IMR-90 (cell line): Measurements from ENCODE around the gene MEF2A. TPM values are rescaled to one million over a fixed set of nuclear protein-coding genes. Genes with fewer than 3 reads are reported as not detected.

Experiments
- ATAC-seq: fragments of 200-7000 bp; cut with Tn5 transposase; 2 replicates; pipeline ENCODE4 v1.9.1; 2020; ENCODE audit warnings: low read depth, mild to moderate bottlenecking, moderate library complexity
- BruUV-seq: library from RNA; stranded (reverse); fragments of 400-500 nt; replicated peaks from 2 replicates; lab custom pipeline; 2021; lab: Mats Ljungman, UMichigan
- CTCF ChIA-PET: fragments of 300-600 bp; formaldehyde crosslinking; extraction: SDS; loops from one replicate; lab custom pipeline; 2021; ENCODE audit warnings: antibody characterized with exemption; lab: Yijun Ruan, JAX
- POLR2A ChIA-PET: fragments of 300-600 bp; sonication (Branson Sonifier 250); formaldehyde crosslinking; loops from one replicate; lab custom pipeline; 2022; ENCODE audit warnings: antibody characterized with exemption; ENCODE audit not compliant: unreplicated experiment; lab: Charles Lee
- DNase-seq: peaks from one replicate; pipeline ENCODE4 v3.0.0; 2013
- H2AFZ ChIP-seq: replicated peaks from 2 replicates; pipeline ENCODE3; 2013; ENCODE audit warnings: low read length, mild to moderate bottlenecking; ENCODE audit not compliant: poor library complexity
- H2AK5ac ChIP-seq: 2 replicates; pipeline ENCODE4 v1.6.1; 2013; ENCODE audit warnings: low read depth, low read length, inconsistent platforms
- H2AK9ac ChIP-seq: replicated peaks from 2 replicates; pipeline ENCODE3; 2013; ENCODE audit warnings: mild to moderate bottlenecking, low read depth, low read length, moderate library complexity; ENCODE audit not compliant: poor library complexity
- H2BK120ac ChIP-seq: 2 replicates; pipeline ENCODE4 v1.6.1; 2013; ENCODE audit warnings: low read depth, low read length, inconsistent platforms
- H2BK15ac ChIP-seq: 3 replicates; pipeline ENCODE4 v1.6.1; 2013; ENCODE audit warnings: low read depth, low read length, inconsistent platforms
- H2BK20ac ChIP-seq: 2 replicates; pipeline ENCODE4 v1.6.1; 2013; ENCODE audit warnings: low read depth, mild to moderate bottlenecking, inconsistent platforms, low read length, moderate library complexity
- H2BK5ac ChIP-seq: 2 replicates; pipeline ENCODE4 v1.6.1; 2013; ENCODE audit warnings: mild to moderate bottlenecking, low read depth, low read length, inconsistent platforms; ENCODE audit not compliant: poor library complexity, severe bottlenecking
- H3K14ac ChIP-seq: replicated peaks from 2 replicates; pipeline ENCODE4 v1.6.1; 2013; ENCODE audit warnings: low read depth, low read length, inconsistent platforms
- H3K18ac ChIP-seq: 2 replicates; pipeline ENCODE4 v1.6.1; 2013; ENCODE audit warnings: low read depth, low read length, control low read depth
- H3K23ac ChIP-seq: 2 replicates; pipeline ENCODE4 v1.6.1; 2013; ENCODE audit warnings: low read depth, low read length, inconsistent platforms
- H3K27ac ChIP-seq: 2 replicates; pipeline ENCODE4 v1.5.1; 2013; ENCODE audit warnings: mild to moderate bottlenecking, control low read depth, low read length; ENCODE audit not compliant: insufficient read depth
- H3K27me3 ChIP-seq: 2 replicates; pipeline ENCODE4 v1.6.1; 2013; ENCODE audit warnings: low read length; ENCODE audit not compliant: control insufficient read depth, insufficient read depth
- H3K36me3 ChIP-seq: 2 replicates; pipeline ENCODE4 v1.6.1; 2013; ENCODE audit warnings: low read length, mixed read lengths; ENCODE audit not compliant: control insufficient read depth, insufficient read depth
- H3K4ac ChIP-seq: 2 replicates; pipeline ENCODE4 v1.6.1; 2013; ENCODE audit warnings: low read depth, low read length, inconsistent platforms
- H3K4me1 ChIP-seq: 2 replicates; pipeline ENCODE4 v1.6.1; 2013; ENCODE audit warnings: low read length, mixed read lengths; ENCODE audit not compliant: control insufficient read depth, insufficient read depth
- H3K4me2 ChIP-seq: 2 replicates; pipeline ENCODE4 v1.6.1; 2013; ENCODE audit warnings: low read depth, mild to moderate bottlenecking, control low read depth, low read length, moderate library complexity
- H3K4me3 ChIP-seq: 2 replicates; pipeline ENCODE4 v1.5.1; 2013; ENCODE audit warnings: low read depth, mild to moderate bottlenecking, control low read depth, low read length, moderate library complexity; ENCODE audit not compliant: insufficient read depth
- H3K56ac ChIP-seq: 2 replicates; pipeline ENCODE4 v1.6.1; 2013; ENCODE audit warnings: low read length, inconsistent platforms; ENCODE audit not compliant: insufficient read depth; ENCODE audit errors: extremely low read depth
- H3K79me1 ChIP-seq, 2 experiments: 2 replicates each; pipeline ENCODE4 v1.6.1; 2013; ENCODE audit warnings: low read length in 2 of 2, inconsistent platforms in 1 of 2, low read depth in 1 of 2
- H3K9ac ChIP-seq: 2 replicates; pipeline ENCODE4 v1.6.1; 2013; ENCODE audit warnings: low read depth, low read length, control low read depth
- H3K9me1 ChIP-seq: 2 replicates; pipeline ENCODE4 v1.6.1; 2013; ENCODE audit warnings: low read length, inconsistent platforms; ENCODE audit not compliant: insufficient read depth
- H3K9me3 ChIP-seq: 2 replicates; pipeline ENCODE4 v1.6.1; 2013; ENCODE audit warnings: low read length; ENCODE audit not compliant: control insufficient read depth, insufficient read depth
- H4K20me1 ChIP-seq: 2 replicates; pipeline ENCODE4 v1.6.1; 2013; ENCODE audit warnings: low read length, inconsistent platforms; ENCODE audit not compliant: insufficient read depth
- H4K5ac ChIP-seq: 2 replicates; pipeline ENCODE4 v1.6.1; 2013; ENCODE audit warnings: mild to moderate bottlenecking, low read depth, low read length, control low read depth
- H4K8ac ChIP-seq, 2 experiments: 2 replicates each; pipeline ENCODE4 v1.6.1; 2013; ENCODE audit warnings: low read depth in 2 of 2, low read length in 2 of 2, control low read depth in 1 of 2, inconsistent platforms in 1 of 2
- H4K91ac ChIP-seq: 2 replicates; pipeline ENCODE4 v1.6.1; 2013; ENCODE audit warnings: low read depth, low read length, inconsistent platforms; ENCODE audit not compliant: insufficient read depth
- BHLHE40 ChIP-seq: fragments of 150-350 bp; IDR thresholded peaks from 2 replicates; pipeline ENCODE4 v1.6.1; 2016; ENCODE audit warnings: mild to moderate bottlenecking, low read depth, low read length
- CEBPB ChIP-seq: IDR thresholded peaks from 2 replicates; pipeline ENCODE4 v1.6.1; 2012; ENCODE audit warnings: low read depth, low read length, improper control_type of control experiment
- MAZ ChIP-seq: IDR thresholded peaks from 2 replicates; pipeline ENCODE4 v1.6.1; 2012; ENCODE audit warnings: low read depth, mild to moderate bottlenecking, low read length, improper control_type of control experiment, moderate library complexity, borderline replicate concordance
- MXI1 ChIP-seq: IDR thresholded peaks from 2 replicates; pipeline ENCODE4 v1.6.1; 2012; ENCODE audit warnings: low read depth, mild to moderate bottlenecking, low read length, moderate library complexity, borderline replicate concordance
- POLR2A ChIP-seq: IDR thresholded peaks from 2 replicates; pipeline ENCODE4 v1.6.1; 2012; ENCODE audit warnings: mild to moderate bottlenecking, low read depth, low read length
- RAD21 ChIP-seq: IDR thresholded peaks from 2 replicates; pipeline ENCODE4 v1.6.1; 2012; ENCODE audit warnings: low read length, improper control_type of control experiment
- RFX5 ChIP-seq: IDR thresholded peaks from 2 replicates; pipeline ENCODE4 v1.8.0; 2012; ENCODE audit warnings: low read depth, mild to moderate bottlenecking, low read length, moderate library complexity
- WGBS, 2 experiments: methylation state at CpG; one replicate each; pipeline versions ENCODE4 v1.1.5 to v1.1.7; 2013; ENCODE audit warnings: missing lambda C conversion rate in 2 of 2; ENCODE audit not compliant: insufficient read length in 1 of 2; ENCODE audit errors: extremely low coverage in 2 of 2; 5-methylcytosine and 5-hydroxymethylcytosine counted together
- dilution Hi-C: fragments of 300-500 bp; cut with HindIII; formaldehyde crosslinking; loops from one replicate; pipeline ENCODE4 v1.14.3; 2018; ENCODE audit warnings: low sequenced_read_pairs; ENCODE audit not compliant: unreplicated experiment
- in situ Hi-C: fragments of 300-500 bp; cut with MboI; formaldehyde crosslinking; loops from 3 replicates; pipeline ENCODE4 v1.14.3; 2019; ENCODE audit warnings: low sequenced_read_pairs, inconsistent platforms, mixed read lengths
- intact Hi-C: fragments of 100-400 bp; cut with micrococcal nuclease; formaldehyde crosslinking; loops from 2 replicates; pipeline ENCODE4 v1.10.0; 2022
- polyA plus RNA-seq, 3 experiments: library from polyadenylated mRNA; depleted of rRNA; stranded (reverse); fragments of >200 nt; gene quantifications; 2 replicates each; pipeline ENCODE4 v1.2.3, GENCODE V29; 2012; ENCODE audit warnings: low replicate concordance in 1 of 3
- total RNA-seq: library from RNA; depleted of rRNA; stranded (reverse); fragments of >200 nt; gene quantifications from 2 replicates; pipeline ENCODE4 v1.2.3, GENCODE V29; 2012
- TF ChIP-seq, protein P1 (sequence below): fragments of 150-350 bp; IDR thresholded peaks from 2 replicates; pipeline ENCODE4 v1.6.1; 2017; ENCODE audit warnings: mild to moderate bottlenecking, antibody characterized with exemption, low read length, low read depth
- TF ChIP-seq, protein P2 (sequence below): conservative IDR thresholded peaks from 2 replicates; pipeline ENCODE4 v1.5.1; 2012; ENCODE audit warnings: mild to moderate bottlenecking, low read depth, low read length, improper control_type of control experiment

Gene MEF2A
- total and polyA plus RNA-seq, 2 of the 4 experiments (the other 2 are of a cell fraction), result 16.1 to 16.7 TPM

DNA sequence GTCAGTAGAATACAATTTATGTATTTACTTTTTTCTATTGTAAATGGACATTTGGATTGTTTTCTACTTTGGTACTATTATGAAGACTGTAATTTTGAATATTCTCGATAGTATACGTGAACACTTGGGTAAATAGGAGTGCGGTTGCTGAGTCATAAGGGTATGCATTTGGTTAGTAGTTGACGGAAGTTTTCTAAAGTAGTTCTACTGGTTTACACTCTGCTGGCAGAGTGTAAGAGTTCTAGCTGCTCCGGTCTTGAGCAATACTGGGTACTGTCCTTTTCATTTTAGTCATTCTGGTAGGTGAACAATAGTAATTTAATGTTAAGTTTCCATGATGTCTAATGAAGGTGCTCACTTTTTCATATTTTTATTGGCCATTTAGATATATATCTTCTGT, 70.0 kb downstream of the MEF2A start:
- Histone ChIP-seq H3K9ac (no peak overlapping the region), H3K4me3 (no peak overlapping the region), H3K36me3 (peaks cover 9% of the 10 kb centered on the region), H3K27me3 (no peaks in the 10 kb centered on the region), H3K23ac (no peak overlapping the region), H4K5ac (no peak overlapping the region), H3K18ac (no peak overlapping the region), H4K8ac (no peak overlapping the region), H3K4me2 (no peak overlapping the region), H2BK120ac (no peak overlapping the region), H3K4ac (no peak overlapping the region), H3K56ac (no peak overlapping the region), H3K9me3 (peaks cover 3% of the 10 kb centered on the region; the same call in 1 of the 2 replicates), H2AK9ac (no peak overlapping the region), H3K79me1 (peaks cover 12 to 34% of the 10 kb centered on the region in 2 experiments; a peak in 3 of 4 replicates), H3K4me1 (peaks cover 3% of the 10 kb centered on the region; the same call in 1 of the 2 replicates), H2BK20ac (no peak overlapping the region), H4K91ac (no peak overlapping the region), H3K14ac (no peak overlapping the region), H2BK15ac (no peak overlapping the region), H2AFZ (no peak overlapping the region), H3K9me1 (peaks cover 4% of the 10 kb centered on the region; the same call in 1 of the 2 replicates), H2BK5ac (no peak overlapping the region), H2AK5ac (no peak overlapping the region), H4K20me1 (peaks cover 5% of the 10 kb centered on the region; the same call in 1 of the 2 replicates), H3K27ac (no peak overlapping the region)
- in situ Hi-C loops (no loop called here), dilution Hi-C loops (no loop called here), intact Hi-C loops (loop anchor here (10.0 kb wide), 1 partner anchor 61 kb away; no protein-coding TSS in a partner anchor)
- BruUV-seq, result no TSS peak
- TF ChIP-seq RFX5 (no peak), MAZ (no peak), CEBPB (no peak), POLR2A (no peak), RAD21 (no peak), MXI1 (no peak), BHLHE40 (no peak)
- TF ChIP-seq, protein P1, sequence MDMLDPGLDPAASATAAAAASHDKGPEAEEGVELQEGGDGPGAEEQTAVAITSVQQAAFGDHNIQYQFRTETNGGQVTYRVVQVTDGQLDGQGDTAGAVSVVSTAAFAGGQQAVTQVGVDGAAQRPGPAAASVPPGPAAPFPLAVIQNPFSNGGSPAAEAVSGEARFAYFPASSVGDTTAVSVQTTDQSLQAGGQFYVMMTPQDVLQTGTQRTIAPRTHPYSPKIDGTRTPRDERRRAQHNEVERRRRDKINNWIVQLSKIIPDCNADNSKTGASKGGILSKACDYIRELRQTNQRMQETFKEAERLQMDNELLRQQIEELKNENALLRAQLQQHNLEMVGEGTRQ, result no peak
- TF ChIP-seq, protein P2, sequence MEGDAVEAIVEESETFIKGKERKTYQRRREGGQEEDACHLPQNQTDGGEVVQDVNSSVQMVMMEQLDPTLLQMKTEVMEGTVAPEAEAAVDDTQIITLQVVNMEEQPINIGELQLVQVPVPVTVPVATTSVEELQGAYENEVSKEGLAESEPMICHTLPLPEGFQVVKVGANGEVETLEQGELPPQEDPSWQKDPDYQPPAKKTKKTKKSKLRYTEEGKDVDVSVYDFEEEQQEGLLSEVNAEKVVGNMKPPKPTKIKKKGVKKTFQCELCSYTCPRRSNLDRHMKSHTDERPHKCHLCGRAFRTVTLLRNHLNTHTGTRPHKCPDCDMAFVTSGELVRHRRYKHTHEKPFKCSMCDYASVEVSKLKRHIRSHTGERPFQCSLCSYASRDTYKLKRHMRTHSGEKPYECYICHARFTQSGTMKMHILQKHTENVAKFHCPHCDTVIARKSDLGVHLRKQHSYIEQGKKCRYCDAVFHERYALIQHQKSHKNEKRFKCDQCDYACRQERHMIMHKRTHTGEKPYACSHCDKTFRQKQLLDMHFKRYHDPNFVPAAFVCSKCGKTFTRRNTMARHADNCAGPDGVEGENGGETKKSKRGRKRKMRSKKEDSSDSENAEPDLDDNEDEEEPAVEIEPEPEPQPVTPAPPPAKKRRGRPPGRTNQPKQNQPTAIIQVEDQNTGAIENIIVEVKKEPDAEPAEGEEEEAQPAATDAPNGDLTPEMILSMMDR, result no peak
- no peak for DNase-seq
- ATAC-seq, result no peak
- ChIA-PET CTCF (no interaction called here), POLR2A (no interaction called here)
- no CpG with 5 or more reads among the region's 5 CpGs for WGBS, 2 experiments
